Melanocyte of skin (primary cell): ENCODE data around the gene SPACA4. TPM values are rescaled to one million over a fixed set of nuclear protein-coding genes. Genes with fewer than 3 reads are reported as not detected.

ENCODE experiments used
- total RNA-seq, 2 donors: library from RNA; depleted of rRNA; stranded (reverse); fragments of >200 nt; gene quantifications; 2 replicates each; pipeline ENCODE4 v1.2.3, GENCODE V29; 2012

Gene SPACA4
- not detected for total RNA-seq

GRCh38 chr19:48606463-48607358 is at the start of gene SPACA4:
Gene SPACA4, plus strand, starts transcription at chr19:48606742. Its CDS starts 237 bp downstream, at chr19:48606979.

GRCh38 chr19:48614436-48615230 is 8.1 kb downstream of the SPACA4 start, which contains the start of gene FAM83E:
Gene FAM83E, minus strand, starts transcription at chr19:48615076. Its CDS starts 1,704 bp downstream, at chr19:48613372.

GRCh38 chr19:48618916-48619691 is 12.6 kb downstream of the SPACA4 start, which contains the start of the genes RPL18 and SPHK2:
Gene RPL18, minus strand, starts transcription at chr19:48619178. Its CDS starts 35 bp downstream, at chr19:48619143.
Gene SPHK2, plus strand, starts transcription at chr19:48619506. Its CDS starts 1,009 bp downstream, at chr19:48620515.

GRCh38 chr19:48636859-48637448 is 30.4 kb downstream of the SPACA4 start, which contains the start of gene DBP:
Gene DBP, minus strand, starts transcription at chr19:48637379. Its CDS starts 385 bp downstream, at chr19:48636994.

GRCh38 chr19:48646001-48646721 is 39.6 kb downstream of the SPACA4 start, which contains the start of gene CA11:
Gene CA11, minus strand, starts transcription at chr19:48646187. Its CDS starts 555 bp downstream, at chr19:48645632.

Other genes with a start within 250 kb of the SPACA4 start
- gene TMEM143, start 242.8 kb upstream of the SPACA4 start, total RNA-seq = 1 to 10 TPM; 3.7 to 7.2 TPM
- gene SYNGR4, start 242.4 kb upstream of the SPACA4 start, total RNA-seq = not detected
- 10 to 100 TPM; 41.3 to 54.6 TPM for gene KDELR1, start 215.2 kb upstream of the SPACA4 start, total RNA-seq
- 1 to 10 TPM in 1 of 2 donors, under 1 TPM in 1; 0.67 to 1.0 TPM for gene GRIN2D, start 213.1 kb upstream of the SPACA4 start, total RNA-seq
- 10 to 100 TPM; 37.5 to 54.6 TPM for gene GRWD1, start 160.8 kb upstream of the SPACA4 start, total RNA-seq
- under 1 TPM; 0.33 to 0.34 TPM for gene KCNJ14, start 151.2 kb upstream of the SPACA4 start, total RNA-seq
- gene CYTH2, start 137.4 kb upstream of the SPACA4 start, total RNA-seq = 10 to 100 TPM; 33.3 to 34.1 TPM
- gene LMTK3, start 94.9 kb upstream of the SPACA4 start, total RNA-seq = under 1 TPM in 1 of 2 donors, not detected in 1; under 0.01 TPM
- under 1 TPM in 1 of 2 donors, not detected in 1; 0.33 TPM for gene SULT2B1, start 54.6 kb upstream of the SPACA4 start, total RNA-seq
- gene FAM83E, start 8.3 kb downstream of the SPACA4 start, total RNA-seq = under 1 TPM in 1 of 2 donors, not detected in 1; under 0.01 TPM
- gene RPL18, start 12.4 kb downstream of the SPACA4 start, total RNA-seq = 1,000 to 10,000 TPM in 1 of 2 donors, 100 to 1,000 TPM in 1; 840 to 1,494 TPM
- 10 to 100 TPM; 12.7 to 15.1 TPM for gene SPHK2, start 12.8 kb downstream of the SPACA4 start, total RNA-seq
- 10 to 100 TPM in 1 of 2 donors, 1 to 10 TPM in 1; 9.3 to 13.1 TPM for gene DBP, start 30.6 kb downstream of the SPACA4 start, total RNA-seq
- 1 to 10 TPM in 1 of 2 donors, under 1 TPM in 1; 0.67 to 1.4 TPM for gene CA11, start 39.4 kb downstream of the SPACA4 start, total RNA-seq
- under 1 TPM; under 0.01 to 0.69 TPM for gene NTN5, start 66.3 kb downstream of the SPACA4 start, total RNA-seq
- under 1 TPM in 1 of 2 donors, not detected in 1; under 0.01 TPM for gene FUT2, start 89.2 kb downstream of the SPACA4 start, total RNA-seq
- gene MAMSTR, start 113.0 kb downstream of the SPACA4 start, total RNA-seq = 1 to 10 TPM in 1 of 2 donors, under 1 TPM in 1; 0.33 to 1.0 TPM
- gene RASIP1, start 133.9 kb downstream of the SPACA4 start, total RNA-seq = 10 to 100 TPM in 1 of 2 donors, 1 to 10 TPM in 1; 3.0 to 26.8 TPM
- gene IZUMO1, start 140.2 kb downstream of the SPACA4 start, total RNA-seq = under 1 TPM; 0.33 to 0.34 TPM
- gene FUT1, start 145.9 kb downstream of the SPACA4 start, total RNA-seq = 1 to 10 TPM in 1 of 2 donors, under 1 TPM in 1; 0.34 to 1.7 TPM
- gene FGF21, start 148.8 kb downstream of the SPACA4 start, total RNA-seq = not detected
- gene BCAT2, start 204.3 kb downstream of the SPACA4 start, total RNA-seq = 10 to 100 TPM; 11.7 to 29.0 TPM
- 1 to 10 TPM; 4.1 to 4.7 TPM for gene HSD17B14, start 229.7 kb downstream of the SPACA4 start, total RNA-seq